HUES64 (cell line): ENCODE data around the gene CEMIP.

Experiments used
- H3K27ac ChIP-seq: 2 replicates; pipeline ENCODE4 v1.7.0; 2013; ENCODE audit warnings: low read depth, low read length, inconsistent platforms
- H3K27me3 ChIP-seq: 2 replicates; pipeline ENCODE4 v1.6.1; 2013; ENCODE audit warnings: mild to moderate bottlenecking, low read length; ENCODE audit not compliant: insufficient read depth
- H3K36me3 ChIP-seq: 2 replicates; pipeline ENCODE4 v1.6.1; 2013; ENCODE audit warnings: mild to moderate bottlenecking, low read length; ENCODE audit not compliant: insufficient read depth
- H3K4me1 ChIP-seq: 2 replicates; pipeline ENCODE4 v1.6.1; 2013; ENCODE audit warnings: mild to moderate bottlenecking, low read length, moderate library complexity; ENCODE audit not compliant: insufficient read depth
- H3K4me3 ChIP-seq: 2 replicates; pipeline ENCODE4 v1.5.1; 2013; ENCODE audit warnings: mild to moderate bottlenecking, low read length, moderate library complexity
- H3K9ac ChIP-seq: 2 replicates; pipeline ENCODE4 v1.6.1; 2013; ENCODE audit warnings: mild to moderate bottlenecking, low read depth, low read length
- H3K9me3 ChIP-seq: 2 replicates; pipeline ENCODE4 v1.6.1; 2013; ENCODE audit warnings: low read depth, low read length; ENCODE audit not compliant: insufficient read depth
- WGBS: fragments of 150-250, 120-280 bp; methylation state at CpG from one replicate; pipeline ENCODE4 v1.1.7; 2013; ENCODE audit warnings: missing lambda C conversion rate; 5-methylcytosine and 5-hydroxymethylcytosine counted together

Gene CEMIP

DNA sequence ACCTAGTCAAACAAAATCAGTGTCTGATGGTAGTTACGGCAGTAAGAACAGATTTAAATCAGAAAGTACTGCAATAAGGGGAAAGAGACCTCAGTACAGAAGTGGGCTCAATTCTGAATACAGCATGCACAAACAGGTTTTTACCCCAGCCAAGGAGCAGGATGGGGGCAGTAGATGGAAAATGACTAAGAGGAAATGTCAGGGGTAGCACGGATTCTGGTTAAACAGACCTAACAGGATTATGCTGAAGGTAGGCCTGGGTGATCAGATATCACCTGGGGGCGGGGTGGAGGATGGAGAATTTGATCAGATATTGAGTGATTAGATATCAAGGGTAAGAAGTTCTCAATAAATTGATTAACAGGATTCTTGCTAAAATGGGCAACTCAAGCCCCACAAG, 191.5 kb downstream of the CEMIP start:
- peaks cover 27% of the 10 kb centered on the region for H3K4me1 ChIP-seq
- H3K36me3 ChIP-seq = peaks cover 9% of the 10 kb centered on the region; the same call in 1 of the 2 replicates
- 81% methylated on average over 3 of the region's 3 CpGs for WGBS
- H3K9ac ChIP-seq = no peak overlapping the region
- H3K27ac ChIP-seq = no peak overlapping the region; the same call in 1 of the 2 replicates
- H3K4me3 ChIP-seq = no peak overlapping the region
- no peaks in the 10 kb centered on the region for H3K9me3 ChIP-seq
- no peaks in the 10 kb centered on the region for H3K27me3 ChIP-seq

DNA sequence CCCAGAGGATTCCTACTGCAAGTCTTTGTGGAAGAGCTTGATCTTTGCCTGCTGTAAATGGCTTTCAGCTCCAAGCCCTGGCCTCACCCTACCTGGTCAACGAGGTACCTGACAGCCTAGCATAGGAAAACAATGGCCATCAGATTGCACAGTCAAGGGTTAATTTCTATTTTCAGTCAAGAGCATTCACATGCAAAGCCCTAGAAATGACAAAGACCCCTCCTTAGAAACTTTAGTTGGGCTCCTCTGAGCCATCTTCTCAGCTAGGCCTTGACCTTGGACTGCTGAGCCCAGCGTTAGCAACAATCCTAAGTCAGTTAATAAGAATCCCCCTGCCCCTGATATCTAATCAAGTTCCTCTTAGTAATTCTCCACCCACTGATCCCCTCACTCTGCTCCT, 192.0 kb downstream of the CEMIP start:
- H3K27ac ChIP-seq = no peak overlapping the region; the same call in 1 of the 2 replicates
- no peak overlapping the region for H3K4me3 ChIP-seq
- peaks cover 9% of the 10 kb centered on the region; the same call in 1 of the 2 replicates for H3K36me3 ChIP-seq
- no peaks in the 10 kb centered on the region for H3K27me3 ChIP-seq
- H3K9me3 ChIP-seq = no peaks in the 10 kb centered on the region
- WGBS = 42% methylated on average over 2 of the region's 2 CpGs
- H3K4me1 ChIP-seq = peaks cover 27% of the 10 kb centered on the region
- H3K9ac ChIP-seq = no peak overlapping the region

GRCh38 chr15:80972276-80972675, 193.1 kb downstream of the CEMIP start:
- no peaks in the 10 kb centered on the region for H3K27me3 ChIP-seq
- H3K36me3 ChIP-seq = peaks cover 16% of the 10 kb centered on the region
- no peak overlapping the region for H3K9ac ChIP-seq
- no peaks in the 10 kb centered on the region for H3K9me3 ChIP-seq
- 93% methylated on average over 3 of the region's 3 CpGs for WGBS
- no peak overlapping the region for H3K4me3 ChIP-seq
- H3K27ac ChIP-seq = no peak overlapping the region
- peaks cover 22% of the 10 kb centered on the region for H3K4me1 ChIP-seq

DNA sequence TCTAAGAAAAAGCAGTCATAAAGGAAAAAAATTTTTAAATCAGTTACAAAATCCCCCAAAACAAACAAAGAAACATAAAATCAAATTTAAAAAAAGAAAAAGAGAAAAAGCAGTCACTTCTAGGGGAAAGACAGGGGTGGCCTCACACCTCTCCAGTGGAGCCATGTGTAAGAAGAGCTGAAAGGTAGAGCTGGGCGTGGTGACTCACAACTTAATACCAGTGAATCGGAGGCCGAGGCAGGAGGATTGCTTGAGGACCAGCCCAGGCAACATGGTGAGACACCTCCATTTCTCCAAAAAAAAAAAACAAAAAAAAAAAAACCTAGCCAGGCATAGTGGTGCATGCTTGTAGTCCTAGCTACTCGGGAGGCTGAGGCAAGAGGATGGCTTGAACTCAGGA, 195.7 kb downstream of the CEMIP start:
- Histone ChIP-seq H3K9ac (no peak overlapping the region), H3K9me3 (no peaks in the 10 kb centered on the region), H3K36me3 (peaks cover 30% of the 10 kb centered on the region), H3K27me3 (no peaks in the 10 kb centered on the region), H3K4me3 (no peak overlapping the region), H3K4me1 (peaks cover 22% of the 10 kb centered on the region; the same call in 1 of the 2 replicates), H3K27ac (no peak overlapping the region)
- 89% methylated on average over 4 of the region's 4 CpGs for WGBS

GRCh38 chr15:80976851-80977250, 197.7 kb downstream of the CEMIP start:
- no peak overlapping the region for H3K9ac ChIP-seq
- H3K36me3 ChIP-seq = peaks cover 39% of the 10 kb centered on the region
- no peak overlapping the region for H3K4me3 ChIP-seq
- WGBS = 93% methylated on average over 4 of the region's 4 CpGs
- no peak overlapping the region for H3K27ac ChIP-seq
- H3K27me3 ChIP-seq = no peaks in the 10 kb centered on the region
- 0 out of 2 replicates have a peak, but pooled peaks cover 13% of the 10 kb centered on the region for H3K4me1 ChIP-seq
- H3K9me3 ChIP-seq = no peaks in the 10 kb centered on the region

DNA sequence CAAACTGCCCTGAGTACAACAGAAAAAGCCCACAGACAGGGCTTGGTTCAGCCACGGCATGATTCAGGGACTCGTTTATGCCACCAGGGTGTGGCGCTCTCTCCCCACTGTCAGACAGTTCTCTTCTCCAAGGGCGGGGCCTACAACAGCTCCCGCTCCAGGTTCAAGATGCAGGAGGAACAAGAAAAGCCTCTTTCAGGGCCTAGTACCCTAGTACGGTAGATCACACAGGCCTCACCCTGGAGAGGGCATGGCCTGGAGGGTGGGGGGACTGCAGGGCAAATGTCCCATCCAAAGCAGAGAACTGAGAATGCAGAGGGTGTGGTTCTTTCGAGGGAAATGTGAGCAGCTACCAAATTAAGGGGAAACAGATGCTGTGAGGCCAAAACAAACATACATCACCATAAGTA, 198.5 kb downstream of the CEMIP start:
- no peaks in the 10 kb centered on the region for H3K9me3 ChIP-seq
- H3K9ac ChIP-seq = no peak overlapping the region
- 31% methylated on average over 7 of the region's 7 CpGs for WGBS
- H3K27me3 ChIP-seq = no peaks in the 10 kb centered on the region
- H3K4me1 ChIP-seq = 0 out of 2 replicates have a peak, but pooled peaks cover 13% of the 10 kb centered on the region
- no peak overlapping the region for H3K4me3 ChIP-seq
- H3K36me3 ChIP-seq = peaks cover 46% of the 10 kb centered on the region
- no peak overlapping the region for H3K27ac ChIP-seq

GRCh38 chr15:80978685-80979329, 199.6 kb downstream of the CEMIP start:
- WGBS = 86% methylated on average over 7 of the region's 7 CpGs
- Histone ChIP-seq H3K36me3 (peaks cover 49% of the 10 kb centered on the region), H3K9ac (no peak overlapping the region), H3K4me3 (no peak overlapping the region), H3K4me1 (0 out of 2 replicates have a peak, but pooled peaks cover 13% of the 10 kb centered on the region), H3K9me3 (no peaks in the 10 kb centered on the region), H3K27ac (peak overlapping the region; percentile 16; the same call in 1 of the 2 replicates), H3K27me3 (no peaks in the 10 kb centered on the region)

- 96% methylated on average over 8 of the region's 8 CpGs for WGBS
- Histone ChIP-seq H3K36me3 (peaks cover 49% of the 10 kb centered on the region), H3K4me1 (0 out of 2 replicates have a peak, but pooled peaks cover 13% of the 10 kb centered on the region)
These were observed 200.5 kb downstream of the CEMIP start for GRCh38 chr15:80979538-80980200.

DNA sequence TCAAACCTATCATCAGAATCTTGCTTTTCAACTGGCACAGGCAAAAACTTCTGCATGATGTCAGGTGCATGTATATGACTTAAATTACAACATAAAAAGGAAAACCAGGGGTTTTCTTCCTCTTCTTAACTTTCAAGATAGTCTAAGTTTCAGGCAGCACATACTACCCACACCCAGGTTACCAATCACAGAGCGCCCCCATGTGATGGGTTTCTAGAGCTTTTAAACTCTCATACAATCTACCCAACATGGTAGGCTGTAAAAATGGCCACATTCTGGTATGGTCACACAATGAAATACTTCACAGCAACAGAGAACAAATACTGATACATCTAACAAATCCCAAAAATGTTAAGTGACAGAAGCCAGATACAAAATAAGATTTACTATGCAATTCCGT, 203.0 kb downstream of the CEMIP start:
- no peak overlapping the region for H3K4me3 ChIP-seq
- no peak overlapping the region for H3K27ac ChIP-seq
- no peaks in the 10 kb centered on the region for H3K9me3 ChIP-seq
- peaks cover 41% of the 10 kb centered on the region for H3K36me3 ChIP-seq
- 85% methylated on average over 2 of the region's 2 CpGs for WGBS
- no peaks in the 10 kb centered on the region for H3K27me3 ChIP-seq
- H3K9ac ChIP-seq = no peak overlapping the region
- H3K4me1 ChIP-seq = peaks cover 17% of the 10 kb centered on the region

More at GRCh38 chr15:80979538-80980200, 200.5 kb downstream of the CEMIP start:
- no peak overlapping the region for H3K9ac ChIP-seq
- no peak overlapping the region for H3K4me3 ChIP-seq
- H3K27ac ChIP-seq = no peak overlapping the region
- H3K9me3 ChIP-seq = no peaks in the 10 kb centered on the region
- no peaks in the 10 kb centered on the region for H3K27me3 ChIP-seq

GRCh38 chr15:80982839-80983238, 203.7 kb downstream of the CEMIP start:
- Histone ChIP-seq H3K27ac (no peak overlapping the region), H3K9me3 (no peaks in the 10 kb centered on the region), H3K27me3 (no peaks in the 10 kb centered on the region), H3K4me3 (no peak overlapping the region), H3K36me3 (peaks cover 40% of the 10 kb centered on the region), H3K4me1 (peaks cover 14% of the 10 kb centered on the region), H3K9ac (no peak overlapping the region)
- 90% methylated on average over 5 of the region's 5 CpGs for WGBS

DNA sequence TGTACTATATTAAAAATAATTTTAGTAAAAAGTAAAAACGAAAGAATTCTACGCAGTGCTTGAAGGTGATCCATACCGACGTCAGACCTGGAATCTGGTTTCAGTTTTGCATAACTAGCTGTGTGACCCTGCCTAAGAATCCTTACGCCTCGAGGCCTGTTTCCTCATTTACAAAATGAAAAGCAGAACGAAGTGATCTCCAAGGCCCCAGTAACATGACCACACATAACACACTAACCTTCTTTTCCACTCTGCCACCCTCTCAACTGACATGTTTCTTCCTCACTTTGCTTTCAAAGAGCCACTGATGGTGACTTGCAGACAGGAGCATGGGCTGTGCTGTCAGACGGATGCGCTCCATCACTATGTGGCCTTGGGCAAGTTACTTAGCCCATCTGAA, 205.7 kb downstream of the CEMIP start:
- Histone ChIP-seq H3K9me3 (no peaks in the 10 kb centered on the region), H3K4me3 (no peak overlapping the region), H3K27me3 (no peaks in the 10 kb centered on the region), H3K27ac (0 out of 2 replicates have a peak overlapping the region, but pooled peaks have one; percentile 12), H3K36me3 (peaks cover 20% of the 10 kb centered on the region), H3K4me1 (peaks cover 14% of the 10 kb centered on the region), H3K9ac (no peak overlapping the region)
- 82% methylated on average over 9 of the region's 9 CpGs for WGBS
